Astrocyte (in vitro differentiated cells and primary cell): ENCODE measurements around the gene RCE1.

ENCODE experiments used
- EZH2 ChIP-seq: IDR thresholded peaks from 2 replicates; pipeline ENCODE4 v1.6.1; 2012; ENCODE audit warnings: mild to moderate bottlenecking, low read length, inconsistent platforms; ENCODE audit not compliant: insufficient read depth
- TF ChIP-seq, protein P1 (sequence below): IDR thresholded peaks from 2 replicates; pipeline ENCODE4 v1.5.1; 2011; ENCODE audit warnings: low read depth, mild to moderate bottlenecking, inconsistent platforms, low read length, moderate library complexity; ENCODE audit not compliant: insufficient read depth

DNA sequence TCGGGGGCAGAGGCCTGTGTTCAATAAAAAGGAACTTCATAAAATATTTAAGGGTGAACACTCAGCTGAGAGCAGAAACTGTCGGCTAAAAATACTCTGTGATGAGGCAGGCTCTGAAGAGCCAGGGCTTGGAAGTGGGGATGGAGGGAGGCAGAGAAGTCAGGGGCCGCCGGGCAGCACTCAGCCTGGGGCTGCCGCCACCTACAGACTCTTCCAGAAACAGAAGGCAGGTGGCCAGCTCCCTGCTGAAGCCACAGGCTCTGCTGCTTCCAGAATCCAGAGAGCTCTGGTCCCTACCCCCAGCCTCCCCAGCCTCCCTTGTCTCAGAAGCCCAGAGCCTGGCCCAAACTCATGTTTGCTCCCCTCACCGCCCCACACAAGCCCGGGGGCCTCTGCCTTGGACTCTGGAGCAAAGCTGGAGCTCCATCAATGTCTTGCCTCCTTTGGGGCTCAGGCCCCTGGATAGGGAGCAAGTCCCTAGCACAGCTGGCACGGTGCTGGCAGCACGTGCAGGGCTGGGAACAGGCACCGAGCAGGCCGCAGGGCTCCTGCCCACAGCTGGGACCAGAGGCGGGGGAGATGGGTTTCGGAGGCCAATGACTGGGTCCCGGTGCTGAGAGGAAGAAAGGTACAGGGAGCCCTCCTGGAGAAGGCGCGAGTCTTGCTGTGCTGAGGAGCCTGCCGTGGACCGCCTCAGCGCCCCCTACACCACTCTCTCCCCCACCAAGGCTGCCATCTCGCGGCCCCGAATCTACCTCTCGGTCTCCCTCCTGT lies 21.9 kb downstream of the RCE1 start:
- TF ChIP-seq, protein P1, sequence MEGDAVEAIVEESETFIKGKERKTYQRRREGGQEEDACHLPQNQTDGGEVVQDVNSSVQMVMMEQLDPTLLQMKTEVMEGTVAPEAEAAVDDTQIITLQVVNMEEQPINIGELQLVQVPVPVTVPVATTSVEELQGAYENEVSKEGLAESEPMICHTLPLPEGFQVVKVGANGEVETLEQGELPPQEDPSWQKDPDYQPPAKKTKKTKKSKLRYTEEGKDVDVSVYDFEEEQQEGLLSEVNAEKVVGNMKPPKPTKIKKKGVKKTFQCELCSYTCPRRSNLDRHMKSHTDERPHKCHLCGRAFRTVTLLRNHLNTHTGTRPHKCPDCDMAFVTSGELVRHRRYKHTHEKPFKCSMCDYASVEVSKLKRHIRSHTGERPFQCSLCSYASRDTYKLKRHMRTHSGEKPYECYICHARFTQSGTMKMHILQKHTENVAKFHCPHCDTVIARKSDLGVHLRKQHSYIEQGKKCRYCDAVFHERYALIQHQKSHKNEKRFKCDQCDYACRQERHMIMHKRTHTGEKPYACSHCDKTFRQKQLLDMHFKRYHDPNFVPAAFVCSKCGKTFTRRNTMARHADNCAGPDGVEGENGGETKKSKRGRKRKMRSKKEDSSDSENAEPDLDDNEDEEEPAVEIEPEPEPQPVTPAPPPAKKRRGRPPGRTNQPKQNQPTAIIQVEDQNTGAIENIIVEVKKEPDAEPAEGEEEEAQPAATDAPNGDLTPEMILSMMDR: no peak
- no peak for TF ChIP-seq EZH2
